Epithelial cell of proximal tubule (primary cell): ENCODE results near the gene GAK. TPM values are rescaled to one million over a fixed set of nuclear protein-coding genes. Genes with fewer than 3 reads are reported as not detected.

Source experiments
- DNase-seq: peaks from one replicate; pipeline ENCODE4 v3.0.0-alpha.2; 2011; ENCODE audit warnings: low read depth
- H3K4me3 ChIP-seq: 2 replicates; pipeline ENCODE4 v1.5.1; 2011; ENCODE audit warnings: low read depth, mild to moderate bottlenecking, low read length
- total RNA-seq: library from RNA; depleted of rRNA; stranded (reverse); fragments of >200 nt; gene quantifications from 2 replicates; pipeline ENCODE4 v1.2.3, GENCODE V29; 2015
- TF ChIP-seq, protein P1 (sequence below): conservative IDR thresholded peaks from 2 replicates; pipeline ENCODE4 v1.5.1; 2012; ENCODE audit warnings: low read depth, mild to moderate bottlenecking, low read length

GAK gene
- total RNA-seq, 1 donor from 2014 or later: 123 TPM

DNA sequence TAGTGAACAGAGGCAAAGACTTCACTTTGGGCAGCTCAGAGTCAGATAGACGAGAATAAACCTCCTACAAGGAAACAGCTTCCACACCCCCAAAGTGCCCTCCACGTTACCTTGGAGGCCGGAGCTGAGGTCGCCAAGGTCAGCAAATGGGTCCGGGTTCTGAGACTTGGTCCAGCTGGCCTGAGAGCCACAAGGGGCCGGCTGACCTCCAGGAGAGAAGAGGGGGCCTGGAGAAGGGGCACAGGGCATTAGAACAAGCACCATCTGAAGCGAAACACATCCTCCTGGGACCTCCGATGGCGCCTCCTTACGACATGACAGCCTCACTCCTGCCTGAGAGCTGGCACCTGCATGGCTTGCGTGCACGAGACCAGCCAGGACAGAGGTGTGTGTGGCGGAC is 72.6 kb downstream of the GAK start:
- TF ChIP-seq, protein P1, sequence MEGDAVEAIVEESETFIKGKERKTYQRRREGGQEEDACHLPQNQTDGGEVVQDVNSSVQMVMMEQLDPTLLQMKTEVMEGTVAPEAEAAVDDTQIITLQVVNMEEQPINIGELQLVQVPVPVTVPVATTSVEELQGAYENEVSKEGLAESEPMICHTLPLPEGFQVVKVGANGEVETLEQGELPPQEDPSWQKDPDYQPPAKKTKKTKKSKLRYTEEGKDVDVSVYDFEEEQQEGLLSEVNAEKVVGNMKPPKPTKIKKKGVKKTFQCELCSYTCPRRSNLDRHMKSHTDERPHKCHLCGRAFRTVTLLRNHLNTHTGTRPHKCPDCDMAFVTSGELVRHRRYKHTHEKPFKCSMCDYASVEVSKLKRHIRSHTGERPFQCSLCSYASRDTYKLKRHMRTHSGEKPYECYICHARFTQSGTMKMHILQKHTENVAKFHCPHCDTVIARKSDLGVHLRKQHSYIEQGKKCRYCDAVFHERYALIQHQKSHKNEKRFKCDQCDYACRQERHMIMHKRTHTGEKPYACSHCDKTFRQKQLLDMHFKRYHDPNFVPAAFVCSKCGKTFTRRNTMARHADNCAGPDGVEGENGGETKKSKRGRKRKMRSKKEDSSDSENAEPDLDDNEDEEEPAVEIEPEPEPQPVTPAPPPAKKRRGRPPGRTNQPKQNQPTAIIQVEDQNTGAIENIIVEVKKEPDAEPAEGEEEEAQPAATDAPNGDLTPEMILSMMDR: no peak
- DNase-seq: no peak
- no peak overlapping the region for H3K4me3 ChIP-seq

DNA sequence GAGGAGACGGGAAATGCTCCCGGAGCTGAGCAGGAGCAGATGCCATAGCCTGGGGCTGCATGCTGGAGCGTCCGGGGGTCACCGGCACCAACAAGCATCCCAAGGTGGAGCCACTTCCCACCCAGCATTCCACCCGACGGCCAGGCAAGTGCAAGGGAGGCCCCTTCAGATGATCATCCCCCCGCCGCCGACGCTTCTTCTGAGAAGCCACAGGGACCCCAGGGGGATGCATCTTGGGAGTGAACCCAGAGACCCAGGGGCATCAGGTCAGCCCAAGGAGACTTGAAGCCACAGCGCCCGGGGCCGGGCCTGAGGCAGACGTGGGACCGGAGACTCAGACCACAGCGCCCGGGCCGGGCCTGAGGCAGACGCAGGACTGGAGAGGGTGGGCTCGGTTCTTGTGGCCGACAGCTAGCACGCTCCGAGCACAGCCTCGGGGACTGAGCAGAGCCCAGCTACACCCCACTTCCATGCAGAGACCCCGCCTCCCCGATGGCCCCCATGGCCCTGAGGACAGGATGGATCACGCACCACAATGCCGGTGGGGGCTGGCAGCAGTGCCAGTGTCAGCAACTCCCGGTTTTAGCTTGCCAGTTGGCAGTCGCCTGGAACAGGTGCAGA is 73.2 kb downstream of the GAK start:
- no peak for DNase-seq
- H3K4me3 ChIP-seq: no peak overlapping the region
- TF ChIP-seq, protein P1: no peak

DNA sequence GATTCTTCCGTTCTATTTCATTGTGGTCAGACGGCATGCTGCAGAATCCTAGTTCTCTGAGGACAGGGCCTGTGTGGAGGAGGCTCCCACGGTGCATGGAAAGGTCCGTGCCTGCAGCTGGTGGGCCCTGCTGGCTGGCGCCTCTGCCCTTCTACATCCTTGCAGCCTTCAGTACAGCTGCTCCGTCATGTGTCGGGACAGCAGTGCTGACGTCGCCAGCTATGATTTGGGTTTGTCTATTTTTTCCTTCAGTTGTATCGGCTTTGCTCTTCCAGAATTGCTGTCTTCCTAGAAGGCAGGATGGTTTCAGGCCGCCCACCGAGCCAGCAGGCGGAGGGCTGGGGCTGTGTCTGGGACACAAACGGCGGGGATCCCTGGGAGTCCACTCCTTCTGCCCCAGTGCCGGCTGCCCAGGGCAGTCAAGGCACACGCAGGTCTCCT is 74.1 kb downstream of the GAK start:
- no peak for DNase-seq
- H3K4me3 ChIP-seq: no peak overlapping the region
- TF ChIP-seq, protein P1: no peak

- no peak for DNase-seq
- H3K4me3 ChIP-seq: no peak overlapping the region
- TF ChIP-seq, protein P1: no peak
Measured at GRCh38 chr4:857461-857860, 74.7 kb downstream of the GAK start.

- TF ChIP-seq, protein P1: no peak
- no peak for DNase-seq
- H3K4me3 ChIP-seq: no peak overlapping the region
Measured at GRCh38 chr4:856225-856901, 75.8 kb downstream of the GAK start.

DNA sequence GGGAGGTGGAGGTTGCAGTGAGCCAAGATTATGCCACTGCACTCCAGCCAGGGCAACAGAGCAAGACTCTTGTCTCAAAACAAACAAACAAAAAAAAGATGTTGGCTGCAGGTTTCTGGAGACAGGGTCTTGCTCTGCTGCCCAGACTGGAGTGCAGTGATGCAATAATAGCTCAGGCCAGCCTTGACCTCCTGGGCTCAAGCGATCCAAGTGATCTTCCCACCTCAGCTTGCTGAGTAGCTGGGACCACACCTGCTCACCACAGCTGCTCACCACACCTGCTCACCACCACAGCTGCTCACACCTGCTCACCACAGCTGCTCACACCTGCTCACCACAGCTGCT is 76.3 kb downstream of the GAK start:
- TF ChIP-seq, protein P1: no peak
- H3K4me3 ChIP-seq: no peak overlapping the region
- no peak for DNase-seq

DNA sequence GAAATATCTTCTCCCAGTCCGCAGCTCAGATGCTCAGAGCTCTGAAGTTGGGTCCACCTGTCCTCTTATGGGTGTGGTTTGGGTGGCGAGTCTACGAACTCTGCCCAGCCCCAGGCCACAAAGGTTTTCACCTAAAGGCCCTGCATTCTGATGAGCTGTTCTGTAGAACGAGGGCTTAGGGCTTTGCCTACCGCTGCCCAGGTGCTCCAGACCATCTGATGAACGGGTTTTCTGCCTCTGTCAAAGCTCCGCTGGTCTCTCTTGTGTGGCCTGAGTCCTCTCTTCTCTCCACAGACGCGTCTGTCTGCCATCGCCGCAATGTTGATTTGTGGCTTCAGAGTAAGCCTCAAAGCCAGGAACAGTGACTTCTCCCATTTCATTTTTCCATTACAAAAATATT is 77.8 kb downstream of the GAK start:
- no peak overlapping the region for H3K4me3 ChIP-seq
- TF ChIP-seq, protein P1: no peak
- no peak for DNase-seq
